ENCODE data around the gene HIVEP3.

- TF ChIP-seq, protein P1, sequence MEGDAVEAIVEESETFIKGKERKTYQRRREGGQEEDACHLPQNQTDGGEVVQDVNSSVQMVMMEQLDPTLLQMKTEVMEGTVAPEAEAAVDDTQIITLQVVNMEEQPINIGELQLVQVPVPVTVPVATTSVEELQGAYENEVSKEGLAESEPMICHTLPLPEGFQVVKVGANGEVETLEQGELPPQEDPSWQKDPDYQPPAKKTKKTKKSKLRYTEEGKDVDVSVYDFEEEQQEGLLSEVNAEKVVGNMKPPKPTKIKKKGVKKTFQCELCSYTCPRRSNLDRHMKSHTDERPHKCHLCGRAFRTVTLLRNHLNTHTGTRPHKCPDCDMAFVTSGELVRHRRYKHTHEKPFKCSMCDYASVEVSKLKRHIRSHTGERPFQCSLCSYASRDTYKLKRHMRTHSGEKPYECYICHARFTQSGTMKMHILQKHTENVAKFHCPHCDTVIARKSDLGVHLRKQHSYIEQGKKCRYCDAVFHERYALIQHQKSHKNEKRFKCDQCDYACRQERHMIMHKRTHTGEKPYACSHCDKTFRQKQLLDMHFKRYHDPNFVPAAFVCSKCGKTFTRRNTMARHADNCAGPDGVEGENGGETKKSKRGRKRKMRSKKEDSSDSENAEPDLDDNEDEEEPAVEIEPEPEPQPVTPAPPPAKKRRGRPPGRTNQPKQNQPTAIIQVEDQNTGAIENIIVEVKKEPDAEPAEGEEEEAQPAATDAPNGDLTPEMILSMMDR (IDR thresholded peaks at IDR 0.05): no peak
- TF ChIP-seq POLR2A (IDR thresholded peaks at IDR 0.05) (no peak), POLR2AphosphoS5 (IDR thresholded peaks at IDR 0.05; ENCODE audit: insufficient read depth in 1 of 2, low read depth in 1 of 2) (no peak)
Observed at GRCh38 chr1:41849211-41849759, 69.4 kb downstream of the HIVEP3 start.
